Measurements from ENCODE around the gene ERP44. TPM values are rescaled to one million over a fixed set of nuclear protein-coding genes. Genes with fewer than 3 reads are reported as not detected.
"Not testable (repeated sequence)": the region's sequence is repeated elsewhere in the genome, so short reads cannot be mapped to it uniquely, and the experiment has no call there.

Gene ERP44
- polyA plus RNA-seq, 1 donor, result 42.5 TPM

GRCh38 chr9:100020121-100020795, 78.5 kb downstream of the ERP44 start:
- Histone ChIP-seq H3K36me3 (ENCODE audit: control insufficient read depth, insufficient read depth, low read length) (peaks cover 26% of the 10 kb centered on the region), H3K4me1 (ENCODE audit: control insufficient read depth, insufficient read depth, low read length) (no peaks in the 10 kb centered on the region), H3K27ac (ENCODE audit: low read length) (no peak overlapping the region), H3K9me3 (ENCODE audit: control insufficient read depth, low read depth, low read length) (no peaks in the 10 kb centered on the region), H3K27me3 (ENCODE audit: control insufficient read depth, insufficient read depth, low read length) (no peaks in the 10 kb centered on the region), H3K4me3 (ENCODE audit: low read length) (no peak overlapping the region)
- no peak for DNase-seq
- 93% methylated on average over 4 of the region's 5 CpGs for WGBS (ENCODE audit: insufficient coverage, low lambda C conversion rate)

- no peaks in the 10 kb centered on the region for H3K9me3 ChIP-seq (ENCODE audit: control insufficient read depth, low read depth, low read length)
- H3K27ac ChIP-seq (ENCODE audit: low read length), result no peak overlapping the region
- no peak overlapping the region for H3K4me3 ChIP-seq (ENCODE audit: low read length)
- peaks cover 30% of the 10 kb centered on the region for H3K36me3 ChIP-seq (ENCODE audit: control insufficient read depth, insufficient read depth, low read length)
- WGBS (ENCODE audit: insufficient coverage, low lambda C conversion rate), result 100% methylated on average over 1 of the region's 1 CpG
- no peaks in the 10 kb centered on the region for H3K4me1 ChIP-seq (ENCODE audit: control insufficient read depth, insufficient read depth, low read length)
- no peak for DNase-seq
- H3K27me3 ChIP-seq (ENCODE audit: control insufficient read depth, insufficient read depth, low read length), result no peaks in the 10 kb centered on the region
Measured at GRCh38 chr9:100019541-100019940, 79.3 kb downstream of the ERP44 start.

- H3K4me1 ChIP-seq (ENCODE audit: control insufficient read depth, insufficient read depth, low read length), result no peaks in the 10 kb centered on the region
- H3K27me3 ChIP-seq (ENCODE audit: control insufficient read depth, insufficient read depth, low read length), result no peaks in the 10 kb centered on the region
- no peak for DNase-seq
- H3K4me3 ChIP-seq (ENCODE audit: low read length), result no peak overlapping the region
- H3K36me3 ChIP-seq (ENCODE audit: control insufficient read depth, insufficient read depth, low read length), result peaks cover 24% of the 10 kb centered on the region
- peaks cover 6% of the 10 kb centered on the region for H3K9me3 ChIP-seq (ENCODE audit: control insufficient read depth, low read depth, low read length)
- H3K27ac ChIP-seq (ENCODE audit: low read length), result no peak overlapping the region
Measured at GRCh38 chr9:100014846-100015245, 84.0 kb downstream of the ERP44 start.

- no peaks in the 10 kb centered on the region for H3K4me1 ChIP-seq (ENCODE audit: control insufficient read depth, insufficient read depth, low read length)
- WGBS (ENCODE audit: insufficient coverage, low lambda C conversion rate), result 73% methylated on average over 2 of the region's 2 CpGs
- H3K4me3 ChIP-seq (ENCODE audit: low read length), result no peak overlapping the region
Measured at GRCh38 chr9:100013573-100013972, 85.2 kb downstream of the ERP44 start.

GRCh38 chr9:100012279-100012678, 86.5 kb downstream of the ERP44 start:
- H3K4me3 ChIP-seq (ENCODE audit: low read length), result no peak overlapping the region
- peaks cover 6% of the 10 kb centered on the region for H3K9me3 ChIP-seq (ENCODE audit: control insufficient read depth, low read depth, low read length)
- no peak overlapping the region for H3K27ac ChIP-seq (ENCODE audit: low read length)
- no peaks in the 10 kb centered on the region for H3K4me1 ChIP-seq (ENCODE audit: control insufficient read depth, insufficient read depth, low read length)
- DNase-seq, result no peak
- no peaks in the 10 kb centered on the region for H3K27me3 ChIP-seq (ENCODE audit: control insufficient read depth, insufficient read depth, low read length)
- peaks cover 18% of the 10 kb centered on the region for H3K36me3 ChIP-seq (ENCODE audit: control insufficient read depth, insufficient read depth, low read length)

More at GRCh38 chr9:100013573-100013972, 85.2 kb downstream of the ERP44 start:
- Histone ChIP-seq H3K9me3 (ENCODE audit: control insufficient read depth, low read depth, low read length) (peaks cover 6% of the 10 kb centered on the region), H3K27me3 (ENCODE audit: control insufficient read depth, insufficient read depth, low read length) (no peaks in the 10 kb centered on the region), H3K36me3 (ENCODE audit: control insufficient read depth, insufficient read depth, low read length) (peaks cover 24% of the 10 kb centered on the region), H3K27ac (ENCODE audit: low read length) (no peak overlapping the region)
- DNase-seq, result no peak

- no peaks in the 10 kb centered on the region for H3K27me3 ChIP-seq (ENCODE audit: control insufficient read depth, insufficient read depth, low read length)
- 44% methylated on average over 1 of the region's 1 CpG for WGBS (ENCODE audit: insufficient coverage, low lambda C conversion rate)
- peaks cover 18% of the 10 kb centered on the region for H3K36me3 ChIP-seq (ENCODE audit: control insufficient read depth, insufficient read depth, low read length)
- no peaks in the 10 kb centered on the region for H3K4me1 ChIP-seq (ENCODE audit: control insufficient read depth, insufficient read depth, low read length)
- no peak overlapping the region for H3K27ac ChIP-seq (ENCODE audit: low read length)
- peaks cover 6% of the 10 kb centered on the region for H3K9me3 ChIP-seq (ENCODE audit: control insufficient read depth, low read depth, low read length)
- no peak for DNase-seq
- no peak overlapping the region for H3K4me3 ChIP-seq (ENCODE audit: low read length)
Measured at GRCh38 chr9:100011062-100011681, 87.6 kb downstream of the ERP44 start.

GRCh38 chr9:99999797-100000196, 99.0 kb downstream of the ERP44 start:
- no peak overlapping the region for H3K27ac ChIP-seq (ENCODE audit: low read length)
- peaks cover 21% of the 10 kb centered on the region for H3K36me3 ChIP-seq (ENCODE audit: control insufficient read depth, insufficient read depth, low read length)
- no peak for DNase-seq
- H3K27me3 ChIP-seq (ENCODE audit: control insufficient read depth, insufficient read depth, low read length), result no peaks in the 10 kb centered on the region
- no peak overlapping the region for H3K4me3 ChIP-seq (ENCODE audit: low read length)
- WGBS (ENCODE audit: insufficient coverage, low lambda C conversion rate), result 100% methylated on average over 3 of the region's 5 CpGs
- H3K9me3 ChIP-seq (ENCODE audit: control insufficient read depth, low read depth, low read length), result peaks cover 30% of the 10 kb centered on the region
- no peaks in the 10 kb centered on the region for H3K4me1 ChIP-seq (ENCODE audit: control insufficient read depth, insufficient read depth, low read length)

- Histone ChIP-seq H3K36me3 (ENCODE audit: control insufficient read depth, insufficient read depth, low read length) (peaks cover 11% of the 10 kb centered on the region), H3K9me3 (ENCODE audit: control insufficient read depth, low read depth, low read length) (peaks cover 26% of the 10 kb centered on the region), H3K27ac (ENCODE audit: low read length) (no peak overlapping the region), H3K4me3 (ENCODE audit: low read length) (no peak overlapping the region), H3K27me3 (ENCODE audit: control insufficient read depth, insufficient read depth, low read length) (no peaks in the 10 kb centered on the region), H3K4me1 (ENCODE audit: control insufficient read depth, insufficient read depth, low read length) (no peaks in the 10 kb centered on the region)
- DNase-seq, result no peak
- WGBS (ENCODE audit: insufficient coverage, low lambda C conversion rate), result no CpG with 5 or more reads among the region's 26 CpGs
Measured at GRCh38 chr9:99998866-99999265, 99.9 kb downstream of the ERP44 start.

GRCh38 chr9:99998266-99998665, 100.5 kb downstream of the ERP44 start:
- peaks cover 20% of the 10 kb centered on the region for H3K9me3 ChIP-seq (ENCODE audit: control insufficient read depth, low read depth, low read length)
- H3K36me3 ChIP-seq (ENCODE audit: control insufficient read depth, insufficient read depth, low read length), result peaks cover 5% of the 10 kb centered on the region
- no peaks in the 10 kb centered on the region for H3K27me3 ChIP-seq (ENCODE audit: control insufficient read depth, insufficient read depth, low read length)
- no peak for DNase-seq
- H3K4me1 ChIP-seq (ENCODE audit: control insufficient read depth, insufficient read depth, low read length), result no peaks in the 10 kb centered on the region
- 80% methylated on average over 7 of the region's 22 CpGs for WGBS (ENCODE audit: insufficient coverage, low lambda C conversion rate)
- H3K4me3 ChIP-seq (ENCODE audit: low read length), result no peak overlapping the region
- H3K27ac ChIP-seq (ENCODE audit: low read length), result no peak overlapping the region

GRCh38 chr9:99990508-99990907, 108.3 kb downstream of the ERP44 start:
- H3K4me3 ChIP-seq (ENCODE audit: low read length); H3K36me3 ChIP-seq (ENCODE audit: control insufficient read depth, insufficient read depth, low read length); DNase-seq; H3K27me3 ChIP-seq (ENCODE audit: control insufficient read depth, insufficient read depth, low read length); H3K4me1 ChIP-seq (ENCODE audit: control insufficient read depth, insufficient read depth, low read length); H3K9me3 ChIP-seq (ENCODE audit: control insufficient read depth, low read depth, low read length); H3K27ac ChIP-seq (ENCODE audit: low read length): not testable (repeated sequence)
- WGBS (ENCODE audit: insufficient coverage, low lambda C conversion rate), result no CpG with 5 or more reads among the region's 2 CpGs

- no peak overlapping the region for H3K27ac ChIP-seq (ENCODE audit: low read length)
- peaks cover 6% of the 10 kb centered on the region for H3K9me3 ChIP-seq (ENCODE audit: control insufficient read depth, low read depth, low read length)
- no peaks in the 10 kb centered on the region for H3K27me3 ChIP-seq (ENCODE audit: control insufficient read depth, insufficient read depth, low read length)
- H3K4me3 ChIP-seq (ENCODE audit: low read length), result no peak overlapping the region
- H3K36me3 ChIP-seq (ENCODE audit: control insufficient read depth, insufficient read depth, low read length), result peaks cover 7% of the 10 kb centered on the region
- no peaks in the 10 kb centered on the region for H3K4me1 ChIP-seq (ENCODE audit: control insufficient read depth, insufficient read depth, low read length)
- DNase-seq, result no peak
Measured at GRCh38 chr9:99986642-99987041, 112.2 kb downstream of the ERP44 start.
